Measurements from ENCODE around the gene TRAPPC6A. TPM values are rescaled to one million over a fixed set of nuclear protein-coding genes. Genes with fewer than 3 reads are reported as not detected.
A peak's percentile ranks its signal among the peaks of the same experiment; 100 is the strongest.

The TRAPPC6A gene
- total and polyA plus RNA-seq, 2 of the 13 experiments (the other 11 are each of a cell fraction or from before 2014, with no cell fraction given): 6.5 to 21.0 TPM

GRCh38 chr19:45130236-45130635 is 47.8 kb downstream of the TRAPPC6A start (continued):
- TF ChIP-seq HNRNPL (IDR thresholded peaks at IDR 0.05; ENCODE audit: low read depth, low read length): 0 out of 2 replicates have a peak, but pooled peaks have one; percentile 25
- TF ChIP-seq ZMYM4 (CRISPR knock-in tag; IDR thresholded peaks at IDR 0.05): no peak
- TF ChIP-seq ZNF878 (CRISPR knock-in tag; IDR thresholded peaks at IDR 0.05): no peak
- TF ChIP-seq ISL2 (CRISPR knock-in tag; IDR thresholded peaks at IDR 0.05): no peak
- TF ChIP-seq NCOA2 (CRISPR knock-in tag; IDR thresholded peaks at IDR 0.05): no peak
- TF ChIP-seq, protein P1, sequence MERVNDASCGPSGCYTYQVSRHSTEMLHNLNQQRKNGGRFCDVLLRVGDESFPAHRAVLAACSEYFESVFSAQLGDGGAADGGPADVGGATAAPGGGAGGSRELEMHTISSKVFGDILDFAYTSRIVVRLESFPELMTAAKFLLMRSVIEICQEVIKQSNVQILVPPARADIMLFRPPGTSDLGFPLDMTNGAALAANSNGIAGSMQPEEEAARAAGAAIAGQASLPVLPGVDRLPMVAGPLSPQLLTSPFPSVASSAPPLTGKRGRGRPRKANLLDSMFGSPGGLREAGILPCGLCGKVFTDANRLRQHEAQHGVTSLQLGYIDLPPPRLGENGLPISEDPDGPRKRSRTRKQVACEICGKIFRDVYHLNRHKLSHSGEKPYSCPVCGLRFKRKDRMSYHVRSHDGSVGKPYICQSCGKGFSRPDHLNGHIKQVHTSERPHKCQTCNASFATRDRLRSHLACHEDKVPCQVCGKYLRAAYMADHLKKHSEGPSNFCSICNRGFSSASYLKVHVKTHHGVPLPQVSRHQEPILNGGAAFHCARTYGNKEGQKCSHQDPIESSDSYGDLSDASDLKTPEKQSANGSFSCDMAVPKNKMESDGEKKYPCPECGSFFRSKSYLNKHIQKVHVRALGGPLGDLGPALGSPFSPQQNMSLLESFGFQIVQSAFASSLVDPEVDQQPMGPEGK (CRISPR knock-in tag; IDR thresholded peaks at IDR 0.05): peak; percentile 57
- TF ChIP-seq NR2F2 (IDR thresholded peaks at IDR 0.05; ENCODE audit: borderline replicate concordance, low read depth): no peak
- TF ChIP-seq FOXP4 (CRISPR knock-in tag; IDR thresholded peaks at IDR 0.05): no peak
- no peak for TF ChIP-seq ZFP41 (CRISPR knock-in tag; IDR thresholded peaks at IDR 0.05; ENCODE audit: borderline replicate concordance)
- TF ChIP-seq TRIM22 (IDR thresholded peaks at IDR 0.05): no peak
- TF ChIP-seq ISX (CRISPR knock-in tag; conservative IDR thresholded peaks at IDR 0.05): no peak
- no peak for TF ChIP-seq ZBTB33 (CRISPR knock-in tag; IDR thresholded peaks at IDR 0.05)
- no peak for TF ChIP-seq ZNF562 (CRISPR knock-in tag; IDR thresholded peaks at IDR 0.05; ENCODE audit: borderline replicate concordance)
- no peak for TF ChIP-seq LRRFIP1 (CRISPR knock-in tag; conservative IDR thresholded peaks at IDR 0.05)
- TF ChIP-seq ATF7-NPFF (CRISPR knock-in tag; IDR thresholded peaks at IDR 0.05; ENCODE audit: low read depth): no peak
- TF ChIP-seq, protein P2, sequence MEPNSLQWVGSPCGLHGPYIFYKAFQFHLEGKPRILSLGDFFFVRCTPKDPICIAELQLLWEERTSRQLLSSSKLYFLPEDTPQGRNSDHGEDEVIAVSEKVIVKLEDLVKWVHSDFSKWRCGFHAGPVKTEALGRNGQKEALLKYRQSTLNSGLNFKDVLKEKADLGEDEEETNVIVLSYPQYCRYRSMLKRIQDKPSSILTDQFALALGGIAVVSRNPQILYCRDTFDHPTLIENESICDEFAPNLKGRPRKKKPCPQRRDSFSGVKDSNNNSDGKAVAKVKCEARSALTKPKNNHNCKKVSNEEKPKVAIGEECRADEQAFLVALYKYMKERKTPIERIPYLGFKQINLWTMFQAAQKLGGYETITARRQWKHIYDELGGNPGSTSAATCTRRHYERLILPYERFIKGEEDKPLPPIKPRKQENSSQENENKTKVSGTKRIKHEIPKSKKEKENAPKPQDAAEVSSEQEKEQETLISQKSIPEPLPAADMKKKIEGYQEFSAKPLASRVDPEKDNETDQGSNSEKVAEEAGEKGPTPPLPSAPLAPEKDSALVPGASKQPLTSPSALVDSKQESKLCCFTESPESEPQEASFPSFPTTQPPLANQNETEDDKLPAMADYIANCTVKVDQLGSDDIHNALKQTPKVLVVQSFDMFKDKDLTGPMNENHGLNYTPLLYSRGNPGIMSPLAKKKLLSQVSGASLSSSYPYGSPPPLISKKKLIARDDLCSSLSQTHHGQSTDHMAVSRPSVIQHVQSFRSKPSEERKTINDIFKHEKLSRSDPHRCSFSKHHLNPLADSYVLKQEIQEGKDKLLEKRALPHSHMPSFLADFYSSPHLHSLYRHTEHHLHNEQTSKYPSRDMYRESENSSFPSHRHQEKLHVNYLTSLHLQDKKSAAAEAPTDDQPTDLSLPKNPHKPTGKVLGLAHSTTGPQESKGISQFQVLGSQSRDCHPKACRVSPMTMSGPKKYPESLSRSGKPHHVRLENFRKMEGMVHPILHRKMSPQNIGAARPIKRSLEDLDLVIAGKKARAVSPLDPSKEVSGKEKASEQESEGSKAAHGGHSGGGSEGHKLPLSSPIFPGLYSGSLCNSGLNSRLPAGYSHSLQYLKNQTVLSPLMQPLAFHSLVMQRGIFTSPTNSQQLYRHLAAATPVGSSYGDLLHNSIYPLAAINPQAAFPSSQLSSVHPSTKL (CRISPR knock-in tag; IDR thresholded peaks at IDR 0.05): no peak
- TF ChIP-seq EZH2 (conservative IDR thresholded peaks at IDR 0.05; ENCODE audit: low read depth, low read length): no peak

All from HepG2 (cell line).